T-cell (primary cell): ENCODE results near the gene APOM. TPM values are rescaled to one million over a fixed set of nuclear protein-coding genes. Genes with fewer than 3 reads are reported as not detected.

Source experiments
- ATAC-seq, 4 experiments: fragments of 200-7000 bp in 3 of 4; fragments of 150-1000 bp in 1 of 4; cut with Tn5 transposase; replicated peaks in 1 of 4; 1 replicate in 3 of 4; 2 replicates in 1 of 4; pipeline ENCODE4 v1.10.0; 2021; ENCODE audit warnings: moderate library complexity in 3 of 4, mild to moderate bottlenecking in 2 of 4, moderate number of reproducible peaks in 1 of 4
- CTCF ChIA-PET, 2 donors: fragments of 300-600 bp; sonication (Branson Sonifier 250); formaldehyde crosslinking; loops; one replicate each; lab custom pipeline; 2022; ENCODE audit warnings: antibody characterized with exemption in 2 of 2; lab: Charles Lee
- POLR2A ChIA-PET, 2 donors: fragments of 300-600 bp; sonication (Branson Sonifier 250); formaldehyde crosslinking; loops; one replicate each; lab custom pipeline; 2022; ENCODE audit warnings: antibody characterized with exemption in 2 of 2; lab: Charles Lee
- DNase-seq, 35 experiments: peaks; one replicate each; pipeline versions ENCODE4 v3.0.0 to v3.0.0-alpha.2; 2013 to 2023
- H3K27ac ChIP-seq: one replicate; pipeline ENCODE4 v1.5.1; 2013; ENCODE audit warnings: low read length
- H3K27me3 ChIP-seq, 2 experiments: replicated peaks in 1 of 2; 1 replicate in 1 of 2; 2 replicates in 1 of 2; pipeline versions ENCODE4 v1.6.1 to v1.7.0; 2013; ENCODE audit warnings: low read length in 1 of 2, mixed read lengths in 1 of 2; ENCODE audit not compliant: control insufficient read depth in 2 of 2, insufficient read depth in 2 of 2; ENCODE audit errors: extremely low read depth in 1 of 2
- H3K36me3 ChIP-seq, 2 donors: 1 replicate in 1 of 2; 2 replicates in 1 of 2; pipeline versions ENCODE4 v1.6.1 to v1.7.0; 2013; ENCODE audit warnings: low read length in 1 of 2; ENCODE audit not compliant: control insufficient read depth in 2 of 2, insufficient read depth in 1 of 2; ENCODE audit errors: extremely low read depth in 1 of 2
- H3K4me1 ChIP-seq, 2 experiments: 1 replicate in 1 of 2; 2 replicates in 1 of 2; pipeline versions ENCODE4 v1.6.1 to v1.7.0; 2013; ENCODE audit warnings: low read length in 2 of 2, mixed read lengths in 1 of 2; ENCODE audit not compliant: insufficient read depth in 2 of 2, control insufficient read depth in 1 of 2; ENCODE audit errors: extremely low read depth in 1 of 2
- H3K4me3 ChIP-seq, 2 donors: 1 replicate in 1 of 2; 2 replicates in 1 of 2; pipeline versions ENCODE4 v1.5.1 to v1.7.0; 2013; ENCODE audit warnings: mild to moderate bottlenecking in 2 of 2, low read length in 1 of 2, moderate library complexity in 1 of 2; ENCODE audit not compliant: control insufficient read depth in 1 of 2; ENCODE audit errors: extremely low read depth in 1 of 2
- H3K9me3 ChIP-seq: 2 replicates; pipeline ENCODE4 v1.7.0; 2013
- H3K27ac Mint-ChIP-seq, 2 donors: one replicate each; pipeline ENCODE4 v1.8.0; 2020 to 2021; ENCODE audit warnings: mild to moderate bottlenecking in 2 of 2, mixed read lengths in 2 of 2
- H3K27me3 Mint-ChIP-seq, 2 donors: one replicate each; pipeline ENCODE4 v1.8.0; 2021 to 2022; ENCODE audit warnings: mixed read lengths in 2 of 2
- H3K36me3 Mint-ChIP-seq: one replicate; pipeline ENCODE4 v1.8.0; 2021; ENCODE audit warnings: mixed read lengths
- H3K4me1 Mint-ChIP-seq, 3 donors: one replicate each; pipeline ENCODE4 v1.8.0; 2020 to 2022; ENCODE audit warnings: mixed read lengths in 3 of 3, mild to moderate bottlenecking in 1 of 3
- H3K4me3 Mint-ChIP-seq, 3 donors: one replicate each; pipeline ENCODE4 v1.8.0; 2020 to 2022; ENCODE audit warnings: mild to moderate bottlenecking in 3 of 3, mixed read lengths in 3 of 3, moderate library complexity in 3 of 3
- H3K9me3 Mint-ChIP-seq, 3 donors: one replicate each; pipeline ENCODE4 v1.8.0; 2020 to 2022; ENCODE audit warnings: mixed read lengths in 3 of 3
- WGBS: methylation state at CpG from one replicate; pipeline ENCODE4 v1.1.5; 2013; ENCODE audit warnings: missing lambda C conversion rate; ENCODE audit not compliant: insufficient coverage; 5-methylcytosine and 5-hydroxymethylcytosine counted together
- total RNA-seq, 35 experiments: library from RNA in 6 of 35; stranded (reverse) in 6 of 35; fragments of 120-200 nt in 1 of 35; gene quantifications; one replicate each; pipeline versions ENCODE4 v1.2.1 to v1.2.4 and lab custom pipeline; 2013 to 2026

APOM gene
- total RNA-seq, 5 donors from 2014 or later (not counting 1 experiment from before 2014, with no cell fraction given): 1.4 to 3.6 (median 3.2) TPM

GRCh38 chr6:31702405-31702818, 46.7 kb downstream of the APOM start:
- DNase-seq: peak in 2 of 35 experiments; percentile 9 to 14
- Histone ChIP-seq H3K9me3 (no peaks in the 10 kb centered on the region), H3K4me3 (peak overlapping the region; percentile 82 to 99), H3K27ac (peak overlapping the region; percentile 96), H3K27me3 (peaks cover 0 to 2% of the 10 kb centered on the region in 2 experiments), H3K36me3 (peaks cover 7 to 13% of the 10 kb centered on the region in 2 donors), H3K4me1 (peaks cover 13 to 32% of the 10 kb centered on the region in 2 experiments)
- ChIA-PET CTCF (interaction anchor here in 1 of 2 donors (0.7 to 1.2 kb wide), 2 partner anchors 12 to 37 kb away, joined by 3 read pairs; partner anchors contain the start of gene GPANK1), POLR2A (interaction anchor here in 1 of 2 donors (1.3 kb wide), 1 partner anchor 36 kb away, joined by 3 read pairs; no protein-coding TSS in a partner anchor)
- peak overlapping the region; percentile 98 to 99 (median 98) for H3K4me3 Mint-ChIP-seq
- H3K4me1 Mint-ChIP-seq: peaks cover 38 to 44% (median 42%) of the 10 kb centered on the region in 3 donors
- H3K36me3 Mint-ChIP-seq: peaks cover 13% of the 10 kb centered on the region
- no peaks in the 10 kb centered on the region for H3K9me3 Mint-ChIP-seq
- peak in 3 of 4 experiments; percentile 1 to 3 (median 3) for ATAC-seq
- WGBS: 4% methylated on average over 4 of the region's 10 CpGs
- H3K27ac Mint-ChIP-seq: peak overlapping the region; percentile 94 to 98
- H3K27me3 Mint-ChIP-seq: no peaks in the 10 kb centered on the region

DNA sequence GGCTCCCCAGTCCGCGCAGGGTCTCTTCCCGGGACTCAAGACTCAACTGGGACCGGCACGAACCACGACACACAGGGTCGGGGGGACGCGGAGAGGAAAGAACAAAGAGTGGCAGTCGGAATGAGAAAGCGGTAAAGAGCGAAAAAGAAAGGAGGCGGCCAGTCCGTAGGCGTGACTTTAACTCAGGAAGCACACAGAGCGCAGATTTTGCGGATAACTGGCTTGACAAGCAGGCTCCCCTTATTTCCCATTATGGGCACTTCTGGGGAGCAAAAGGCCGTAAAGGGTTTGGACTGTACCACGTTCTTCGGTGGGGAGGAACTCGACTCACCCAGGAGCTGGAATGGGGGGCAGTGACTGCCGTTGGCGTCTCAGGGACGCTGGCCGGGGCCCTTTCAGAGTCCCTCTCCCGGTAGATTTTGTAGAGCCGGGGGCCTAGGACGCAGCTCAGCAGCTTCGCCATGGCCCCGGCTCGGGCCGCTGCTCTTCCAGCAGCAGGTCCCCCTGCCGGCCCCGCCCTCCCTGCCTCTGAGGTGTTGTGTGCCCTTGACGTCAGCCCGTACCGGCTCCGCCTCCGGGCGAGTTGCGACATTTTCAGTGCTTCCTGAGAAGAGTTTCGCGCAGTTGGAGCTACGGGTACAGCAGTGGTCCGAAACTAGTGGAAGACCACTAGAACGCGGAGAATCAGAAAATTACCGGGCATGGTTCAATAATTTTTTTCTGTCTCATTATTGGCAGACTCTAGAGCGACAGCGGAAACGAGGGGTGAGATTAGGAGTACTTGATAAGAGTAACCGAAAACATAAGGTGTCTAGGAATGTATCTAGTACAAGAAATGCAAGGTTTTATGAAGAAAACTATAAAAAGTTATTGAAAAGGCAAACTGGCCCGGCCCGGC, 47.4 kb downstream of the APOM start, which contains the start of gene ABHD16A:
ABHD16A (minus strand) TSS at position 506 of the 898 bp plus-strand sequence; CDS start at position 463, 43 bp downstream.
- peak within 1 kb of the TSS; percentile 82 to 99 for H3K4me3 ChIP-seq

DNA sequence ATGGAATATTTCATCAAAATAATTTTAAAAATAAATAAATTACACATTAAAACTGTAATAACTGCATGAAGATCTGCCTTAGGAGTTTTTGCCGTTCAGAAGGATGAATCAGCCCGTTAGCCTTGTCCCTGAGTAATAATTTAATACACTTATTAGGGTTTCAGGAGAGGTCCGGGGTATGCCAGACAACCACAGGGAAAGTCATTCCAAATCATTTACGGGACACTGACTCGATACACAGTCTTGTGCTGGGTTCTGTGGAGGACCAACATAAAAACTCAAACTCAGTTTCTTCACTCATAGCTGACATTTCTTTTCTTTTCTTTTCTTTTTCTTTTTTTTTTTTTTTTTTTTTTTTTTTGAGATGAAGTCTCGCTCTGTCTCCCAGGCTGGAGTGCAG, 50.2 kb downstream of the APOM start:
- Histone ChIP-seq H3K27ac (no peak overlapping the region), H3K36me3 (no peaks in the 10 kb centered on the region), H3K4me3 (no peak overlapping the region), H3K9me3 (no peaks in the 10 kb centered on the region), H3K4me1 (peaks cover 13 to 28% of the 10 kb centered on the region in 2 experiments), H3K27me3 (peaks cover 0 to 19% of the 10 kb centered on the region in 2 experiments)
- ChIA-PET CTCF (no interaction called here), POLR2A (interaction anchor here (0.6 to 0.8 kb wide), 3 partner anchors 11 to 250 kb away, joined by 3 to 9 read pairs (median 4); no protein-coding TSS in a partner anchor)
- no CpG with 5 or more reads among the region's 6 CpGs for WGBS
- Mint-ChIP-seq H3K27me3 (no peaks in the 10 kb centered on the region), H3K27ac (no peak overlapping the region), H3K4me1 (peaks cover 27 to 33% (median 30%) of the 10 kb centered on the region in 3 donors), H3K4me3 (no peak overlapping the region), H3K9me3 (no peaks in the 10 kb centered on the region), H3K36me3 (peaks cover 3% of the 10 kb centered on the region)
- no peak for DNase-seq
- no peak for ATAC-seq

More for the DNA sequence above, 47.4 kb downstream of the APOM start, which contains the start of gene ABHD16A:
- ChIA-PET CTCF (interaction anchor here (0.6 to 1.2 kb wide), 5 partner anchors 12 to 1142 kb away, joined by 3 read pairs; partner anchors contain the start of genes GPANK1 (in 1 of the 2) and NEU1 (in 1 of the 2)), POLR2A (interaction anchor here in 1 of 2 donors (0.6 to 1.3 kb wide), 3 partner anchors 35 to 160 kb away, joined by 3 to 10 read pairs (median 3); partner anchors contain the start of genes BAG6 and NEU1)
- DNase-seq (peak; percentile 95 to 100 (median 98)), ATAC-seq (peak; percentile 94 to 95 (median 95))
- peaks cover 7 to 8% of the 10 kb centered on the region in 2 donors for H3K36me3 ChIP-seq
- Mint-ChIP-seq H3K9me3 (no peaks in the 10 kb centered on the region), H3K4me3 (peak within 1 kb of the TSS; percentile 98 to 99 (median 98)), H3K4me1 (peaks cover 32 to 37% (median 35%) of the 10 kb centered on the region in 3 donors), H3K27ac (peak within 1 kb of the TSS; percentile 94 to 98), H3K36me3 (peaks cover 6% of the 10 kb centered on the region), H3K27me3 (no peaks in the 10 kb centered on the region)
- peak within 1 kb of the TSS; percentile 96 for H3K27ac ChIP-seq
- peaks cover 0 to 4% of the 10 kb centered on the region in 2 experiments for H3K27me3 ChIP-seq
- under 1% methylated on average over 50 of the region's 54 CpGs for WGBS
- H3K9me3 ChIP-seq: no peaks in the 10 kb centered on the region
- peaks cover 13 to 32% of the 10 kb centered on the region in 2 experiments for H3K4me1 ChIP-seq

DNA sequence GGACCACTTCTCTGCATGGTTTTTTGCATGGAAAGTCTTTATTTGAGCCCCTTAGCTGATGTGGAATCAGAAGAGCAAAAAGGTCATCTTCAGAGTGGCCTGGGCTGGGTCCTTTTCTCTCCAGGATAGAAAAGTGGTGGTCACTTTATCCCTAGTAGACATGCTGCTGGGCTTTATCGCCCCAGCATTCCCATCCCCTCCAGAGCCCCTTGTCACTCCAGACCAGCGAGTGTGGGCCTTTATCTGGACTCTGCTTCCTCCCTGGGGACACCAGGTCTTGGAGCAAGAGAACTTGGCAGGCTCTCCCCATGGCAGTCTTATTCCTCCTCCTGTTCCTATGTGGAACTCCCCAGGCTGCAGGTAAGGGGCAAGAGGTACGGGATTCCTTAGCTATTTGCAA, 50.9 kb downstream of the APOM start, which contains the start of gene LY6G6F:
LY6G6F (plus strand) TSS at position 268 of the 400 bp plus-strand sequence; CDS start at position 309, 41 bp downstream.
- Mint-ChIP-seq H3K27ac (no peak within 1 kb of the TSS), H3K27me3 (no peaks in the 10 kb centered on the region), H3K4me1 (peaks cover 25 to 32% (median 30%) of the 10 kb centered on the region in 3 donors), H3K36me3 (no peaks in the 10 kb centered on the region), H3K4me3 (no peak within 1 kb of the TSS), H3K9me3 (no peaks in the 10 kb centered on the region)
- Histone ChIP-seq H3K27ac (no peak within 1 kb of the TSS), H3K27me3 (peaks cover 0 to 19% of the 10 kb centered on the region in 2 experiments), H3K9me3 (no peaks in the 10 kb centered on the region), H3K36me3 (no peaks in the 10 kb centered on the region), H3K4me1 (peaks cover 12 to 29% of the 10 kb centered on the region in 2 experiments), H3K4me3 (no peak within 1 kb of the TSS)
- ChIA-PET POLR2A (interaction anchor here (0.6 to 0.8 kb wide), 3 partner anchors 11 to 249 kb away, joined by 3 to 9 read pairs (median 4); no protein-coding TSS in a partner anchor), CTCF (interaction anchor here in 1 of 2 donors (0.6 kb wide), 1 partner anchor 123 kb away, joined by 5 read pairs; no protein-coding TSS in a partner anchor)
- no CpG with 5 or more reads among the region's 3 CpGs for WGBS
- no peak for DNase-seq
- ATAC-seq: no peak

DNA sequence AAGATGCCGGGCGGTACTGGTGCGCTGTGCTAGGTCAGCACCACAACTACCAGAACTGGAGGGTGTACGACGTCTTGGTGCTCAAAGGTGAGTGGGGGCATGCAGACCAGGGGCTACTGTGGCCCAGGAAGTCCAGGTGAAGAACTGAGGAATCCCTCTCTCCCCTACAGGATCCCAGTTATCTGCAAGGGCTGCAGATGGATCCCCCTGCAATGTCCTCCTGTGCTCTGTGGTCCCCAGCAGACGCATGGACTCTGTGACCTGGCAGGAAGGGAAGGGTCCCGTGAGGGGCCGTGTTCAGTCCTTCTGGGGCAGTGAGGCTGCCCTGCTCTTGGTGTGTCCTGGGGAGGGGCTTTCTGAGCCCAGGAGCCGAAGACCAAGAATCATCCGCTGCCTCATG, 52.0 kb downstream of the APOM start:
- peaks cover 2 to 21% of the 10 kb centered on the region in 2 experiments for H3K4me1 ChIP-seq
- Mint-ChIP-seq H3K4me3 (no peak overlapping the region), H3K27ac (no peak overlapping the region), H3K9me3 (no peaks in the 10 kb centered on the region), H3K27me3 (no peaks in the 10 kb centered on the region), H3K4me1 (peaks cover 24 to 28% (median 26%) of the 10 kb centered on the region in 3 donors), H3K36me3 (no peaks in the 10 kb centered on the region)
- ChIA-PET POLR2A (no interaction called here), CTCF (no interaction called here)
- no peaks in the 10 kb centered on the region for H3K36me3 ChIP-seq
- no peak overlapping the region for H3K4me3 ChIP-seq
- no peaks in the 10 kb centered on the region for H3K9me3 ChIP-seq
- DNase-seq (no peak), ATAC-seq (no peak)
- H3K27me3 ChIP-seq: peaks cover 0 to 19% of the 10 kb centered on the region in 2 experiments
- no peak overlapping the region for H3K27ac ChIP-seq
- whole genome bisulfite sequencing: 81% methylated on average over 3 of the region's 10 CpGs
